CD4-positive, alpha-beta T cell (primary cell): ENCODE measurements around the gene UPF1. TPM values are rescaled to one million over a fixed set of nuclear protein-coding genes. Genes with fewer than 3 reads are reported as not detected.

Source experiments
- ATAC-seq: fragments of 200-7000 bp; cut with Tn5 transposase; one replicate; pipeline ENCODE4 v1.10.0; 2022; ENCODE audit warnings: mild to moderate bottlenecking; ENCODE audit not compliant: poor library complexity
- CTCF ChIA-PET: fragments of 350-600 bp; sonication (Branson Sonifier 250); formaldehyde crosslinking; loops from one replicate; lab custom pipeline; 2021; ENCODE audit warnings: antibody characterized with exemption, inconsistent platforms; lab: Charles Lee
- POLR2A ChIA-PET: fragments of 350-600 bp; sonication (Branson Sonifier 250); formaldehyde crosslinking; loops from one replicate; lab custom pipeline; 2021; ENCODE audit warnings: antibody characterized with exemption, inconsistent platforms; lab: Charles Lee
- DNase-seq, 14 experiments: peaks; one replicate each; pipeline ENCODE4 v3.0.0-alpha.2; 2013 to 2020; ENCODE audit warnings: mixed read lengths in 2 of 14
- H3K27ac ChIP-seq, 2 donors: one replicate each; pipeline versions ENCODE4 v1.5.1 to v1.7.0; 2013; ENCODE audit warnings: low read length in 2 of 2, low read depth in 1 of 2, mild to moderate bottlenecking in 1 of 2
- H3K27me3 ChIP-seq, 2 experiments: 1 replicate in 1 of 2; 2 replicates in 1 of 2; pipeline versions ENCODE4 v1.6.1 to v1.7.0; 2013; ENCODE audit warnings: low read length in 2 of 2, control low read depth in 1 of 2, mild to moderate bottlenecking in 1 of 2, moderate library complexity in 1 of 2; ENCODE audit not compliant: insufficient read depth in 2 of 2, control insufficient read depth in 1 of 2
- H3K36me3 ChIP-seq: one replicate; pipeline ENCODE4 v1.6.1; 2013; ENCODE audit warnings: low read length, control low read depth; ENCODE audit not compliant: insufficient read depth
- H3K4me1 ChIP-seq: one replicate; pipeline ENCODE4 v1.6.1; 2013; ENCODE audit warnings: low read length, control low read depth; ENCODE audit not compliant: insufficient read depth
- H3K4me3 ChIP-seq: one replicate; pipeline ENCODE4 v1.5.1; 2013; ENCODE audit warnings: mild to moderate bottlenecking, low read length, moderate library complexity
- H3K9me3 ChIP-seq, 2 experiments: 1 replicate in 1 of 2; 2 replicates in 1 of 2; pipeline versions ENCODE4 v1.6.1 to v1.7.0; 2013; ENCODE audit warnings: low read length in 2 of 2, mild to moderate bottlenecking in 2 of 2, control low read depth in 1 of 2, moderate library complexity in 1 of 2; ENCODE audit not compliant: control insufficient read depth in 1 of 2, insufficient read depth in 1 of 2
- H3K27ac Mint-ChIP-seq: one replicate; pipeline ENCODE4 v1.8.0; 2020; ENCODE audit warnings: mixed read lengths
- H3K27me3 Mint-ChIP-seq: one replicate; pipeline ENCODE4 v1.8.0; 2021; ENCODE audit warnings: mixed read lengths
- H3K36me3 Mint-ChIP-seq: one replicate; pipeline ENCODE4 v1.8.0; 2021; ENCODE audit warnings: low read depth, mixed read lengths
- H3K4me1 Mint-ChIP-seq: one replicate; pipeline ENCODE4 v1.8.0; 2021; ENCODE audit warnings: low read depth, mixed read lengths
- H3K4me3 Mint-ChIP-seq: one replicate; pipeline ENCODE4 v1.8.0; 2020; ENCODE audit warnings: mild to moderate bottlenecking, mixed read lengths
- H3K9me3 Mint-ChIP-seq: one replicate; pipeline ENCODE4 v1.8.0; 2020; ENCODE audit warnings: mixed read lengths
- CTCF ChIP-seq: fragments of 200-600 bp; IDR thresholded peaks from one replicate; pipeline ENCODE4 v1.8.0; 2022; ENCODE audit warnings: antibody characterized with exemption, mild to moderate bottlenecking
- intact Hi-C, 2 experiments: fragments of 100-400 bp; cut with DNase I in 1 of 2; cut with micrococcal nuclease in 1 of 2; formaldehyde crosslinking; loops; one replicate each; pipeline versions ENCODE4 v1.15.1 to v1.9.0; 2023 to 2025; cut with DNase I, micrococcal nuclease
- total RNA-seq, 174 experiments: library from RNA in 2 of 174; stranded (reverse) in 2 of 174; gene quantifications; one replicate each; pipeline ENCODE4 v1.2.3 and lab custom pipeline; 2021 to 2026

The UPF1 gene
- total RNA-seq, 2 experiments from 2014 or later, result 146 to 150 TPM

GRCh38 chr19:18845961-18846360 lies 14.2 kb downstream of the UPF1 start:
- Mint-ChIP-seq H3K36me3 (peaks cover 60% of the 10 kb centered on the region), H3K4me1 (peaks cover 70% of the 10 kb centered on the region), H3K27me3 (no peaks in the 10 kb centered on the region), H3K9me3 (no peaks in the 10 kb centered on the region), H3K4me3 (no peak overlapping the region), H3K27ac (no peak overlapping the region)
- no peak overlapping the region for H3K27ac ChIP-seq
- no peaks in the 10 kb centered on the region for H3K9me3 ChIP-seq
- no peak overlapping the region for H3K4me3 ChIP-seq
- ChIA-PET POLR2A (no interaction called here), CTCF (no interaction called here)
- intact Hi-C loops, result loop anchor here (2.0 to 5.0 kb wide), 2 partner anchors 325 to 379 kb away; no protein-coding TSS in a partner anchor
- TF ChIP-seq CTCF, result no peak
- peaks cover 46% of the 10 kb centered on the region for H3K36me3 ChIP-seq
- peaks cover 85% of the 10 kb centered on the region for H3K4me1 ChIP-seq
- DNase-seq, result peak in 1 of 14 experiments; percentile 1
- no peak for ATAC-seq
- H3K27me3 ChIP-seq, result no peaks in the 10 kb centered on the region

- peak overlapping the region; percentile 74 for H3K4me3 Mint-ChIP-seq
- H3K27ac Mint-ChIP-seq, result peak overlapping the region; percentile 68
- ATAC-seq (peak; percentile 71), DNase-seq (peak; percentile 45 to 82 (median 63))
- peaks cover 70% of the 10 kb centered on the region for H3K36me3 Mint-ChIP-seq
- peaks cover 59% of the 10 kb centered on the region for H3K4me1 Mint-ChIP-seq
- no peaks in the 10 kb centered on the region for H3K9me3 Mint-ChIP-seq
- CTCF ChIA-PET, result interaction anchor here (0.5 to 2.2 kb wide), 15 partner anchors 9 to 396 kb away, joined by 3 to 15 read pairs (median 3); partner anchors contain the start of gene UPF1
- H3K4me1 ChIP-seq, result peaks cover 75% of the 10 kb centered on the region
- no peak overlapping the region for H3K27ac ChIP-seq
- H3K27me3 Mint-ChIP-seq, result no peaks in the 10 kb centered on the region
- POLR2A ChIA-PET, result interaction anchor here (0.6 to 2.2 kb wide), 9 partner anchors 10 to 1464 kb away, joined by 3 to 10 read pairs (median 4); partner anchors contain the start of genes ELL, REX1BD and UPF1
- H3K4me3 ChIP-seq, result no peak overlapping the region
- H3K9me3 ChIP-seq, result no peaks in the 10 kb centered on the region
- no peaks in the 10 kb centered on the region for H3K27me3 ChIP-seq
- H3K36me3 ChIP-seq, result peaks cover 53% of the 10 kb centered on the region
- peak; percentile 69 for TF ChIP-seq CTCF
- intact Hi-C loops, result loop anchor here (1.0 to 5.0 kb wide), 4 partner anchors 253 to 396 kb away; no protein-coding TSS in a partner anchor
Observed at GRCh38 chr19:18846862-18847548, 15.2 kb downstream of the UPF1 start.

- H3K36me3 ChIP-seq, result peaks cover 60% of the 10 kb centered on the region
- peaks cover 75% of the 10 kb centered on the region for H3K36me3 Mint-ChIP-seq
- no peak overlapping the region for H3K27ac ChIP-seq
- H3K27me3 ChIP-seq, result no peaks in the 10 kb centered on the region
- H3K4me1 ChIP-seq, result peaks cover 67% of the 10 kb centered on the region
- intact Hi-C loops, result loop anchor here (1.0 to 5.0 kb wide), 4 partner anchors 254 to 397 kb away; no protein-coding TSS in a partner anchor
- no peak overlapping the region for H3K27ac Mint-ChIP-seq
- H3K27me3 Mint-ChIP-seq, result no peaks in the 10 kb centered on the region
- no peak overlapping the region for H3K4me3 Mint-ChIP-seq
- CTCF ChIA-PET, result interaction anchor here (0.8 to 2.2 kb wide), 9 partner anchors 10 to 397 kb away, joined by 3 to 15 read pairs (median 4); partner anchors contain the start of gene UPF1
- ATAC-seq, result no peak
- DNase-seq, result no peak
- no peak overlapping the region for H3K4me3 ChIP-seq
- H3K9me3 Mint-ChIP-seq, result no peaks in the 10 kb centered on the region
- TF ChIP-seq CTCF, result peak; percentile 32
- H3K4me1 Mint-ChIP-seq, result peaks cover 55% of the 10 kb centered on the region
- POLR2A ChIA-PET, result interaction anchor here (0.6 to 2.2 kb wide), 8 partner anchors 11 to 326 kb away, joined by 3 to 10 read pairs (median 4); partner anchors contain the start of genes ELL, REX1BD and UPF1
- H3K9me3 ChIP-seq, result no peaks in the 10 kb centered on the region
Observed at GRCh38 chr19:18847549-18848463, 16.0 kb downstream of the UPF1 start.
